GM12801 (cell line): ENCODE results near the gene TBC1D3G.
"Not testable (repeated sequence)": the region's sequence is repeated elsewhere in the genome, so short reads cannot be mapped to it uniquely, and the experiment has no call there.

Experiments
- TF ChIP-seq, protein P1 (sequence below): IDR thresholded peaks from one replicate; pipeline ENCODE4 v1.5.1; 2011; ENCODE audit warnings: control low read depth; ENCODE audit not compliant: insufficient read length; ENCODE audit errors: extremely low read depth

Gene TBC1D3G

DNA sequence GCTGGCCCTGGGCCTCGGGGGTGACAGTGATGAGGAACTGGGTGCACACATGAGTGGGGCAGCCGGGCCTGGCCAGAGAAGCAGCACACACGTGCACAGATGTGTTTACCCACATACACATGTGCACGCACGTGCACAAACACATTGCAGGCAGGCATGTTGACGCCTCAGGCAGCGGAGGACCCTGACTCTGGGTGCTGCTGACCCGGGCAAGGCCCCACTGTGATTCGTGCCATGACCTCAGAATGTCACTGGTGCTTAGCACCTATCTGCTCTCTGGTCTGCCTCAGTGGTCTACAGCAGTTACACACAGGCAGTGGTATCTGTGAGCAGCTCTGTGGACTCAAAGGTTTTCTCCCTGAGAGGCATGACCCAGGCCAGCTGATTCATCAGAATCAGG is at the start of gene TBC1D3G:
Gene TBC1D3G (plus strand): TSS at position 301 of the 400 bp plus-strand sequence. CDS start 1,528 bp downstream, outside the sequence.
- TF ChIP-seq, protein P1, sequence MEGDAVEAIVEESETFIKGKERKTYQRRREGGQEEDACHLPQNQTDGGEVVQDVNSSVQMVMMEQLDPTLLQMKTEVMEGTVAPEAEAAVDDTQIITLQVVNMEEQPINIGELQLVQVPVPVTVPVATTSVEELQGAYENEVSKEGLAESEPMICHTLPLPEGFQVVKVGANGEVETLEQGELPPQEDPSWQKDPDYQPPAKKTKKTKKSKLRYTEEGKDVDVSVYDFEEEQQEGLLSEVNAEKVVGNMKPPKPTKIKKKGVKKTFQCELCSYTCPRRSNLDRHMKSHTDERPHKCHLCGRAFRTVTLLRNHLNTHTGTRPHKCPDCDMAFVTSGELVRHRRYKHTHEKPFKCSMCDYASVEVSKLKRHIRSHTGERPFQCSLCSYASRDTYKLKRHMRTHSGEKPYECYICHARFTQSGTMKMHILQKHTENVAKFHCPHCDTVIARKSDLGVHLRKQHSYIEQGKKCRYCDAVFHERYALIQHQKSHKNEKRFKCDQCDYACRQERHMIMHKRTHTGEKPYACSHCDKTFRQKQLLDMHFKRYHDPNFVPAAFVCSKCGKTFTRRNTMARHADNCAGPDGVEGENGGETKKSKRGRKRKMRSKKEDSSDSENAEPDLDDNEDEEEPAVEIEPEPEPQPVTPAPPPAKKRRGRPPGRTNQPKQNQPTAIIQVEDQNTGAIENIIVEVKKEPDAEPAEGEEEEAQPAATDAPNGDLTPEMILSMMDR, result not testable (repeated sequence)
